OCI-LY1 (cell line): ENCODE measurements around the gene DYNLT2.

ENCODE experiments used
- EZH2 ChIP-seq: fragments of 200-600 bp; sonication (generic), shearing (Covaris generic); IDR thresholded peaks from 2 replicates; pipeline ENCODE4 v1.8.0; 2017; ENCODE audit warnings: borderline replicate concordance, mixed run types, mild to moderate bottlenecking, antibody characterized with exemption, low read length, moderate library complexity, mixed read lengths
- TF ChIP-seq, protein P1 (sequence below): fragments of 200-600 bp; sonication (generic), shearing (Covaris generic); IDR thresholded peaks from 2 replicates; pipeline ENCODE4 v1.5.1; 2017; ENCODE audit warnings: mild to moderate bottlenecking, antibody characterized with exemption, low read length, moderate library complexity, mixed read lengths

DNA sequence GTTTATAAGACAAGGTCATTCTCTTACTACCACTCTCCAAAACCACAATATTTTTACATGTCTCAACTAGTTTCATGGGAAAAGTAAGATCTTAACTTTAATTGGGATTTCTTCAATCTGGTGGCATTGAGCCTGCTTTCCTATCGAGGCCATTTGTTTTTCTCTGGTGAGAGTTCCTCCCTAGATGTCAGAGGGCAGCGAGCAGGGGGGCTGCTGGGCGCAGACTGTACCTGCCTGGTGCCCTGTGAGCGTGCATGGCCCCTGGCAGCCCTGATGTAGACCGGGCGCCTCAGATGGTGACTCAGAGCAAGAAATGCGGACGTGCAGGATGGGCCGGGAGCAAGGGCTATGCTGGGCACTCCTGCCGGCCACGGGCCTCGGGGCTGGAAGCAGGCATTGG is 27.3 kb upstream of the DYNLT2 start:
- TF ChIP-seq, protein P1, sequence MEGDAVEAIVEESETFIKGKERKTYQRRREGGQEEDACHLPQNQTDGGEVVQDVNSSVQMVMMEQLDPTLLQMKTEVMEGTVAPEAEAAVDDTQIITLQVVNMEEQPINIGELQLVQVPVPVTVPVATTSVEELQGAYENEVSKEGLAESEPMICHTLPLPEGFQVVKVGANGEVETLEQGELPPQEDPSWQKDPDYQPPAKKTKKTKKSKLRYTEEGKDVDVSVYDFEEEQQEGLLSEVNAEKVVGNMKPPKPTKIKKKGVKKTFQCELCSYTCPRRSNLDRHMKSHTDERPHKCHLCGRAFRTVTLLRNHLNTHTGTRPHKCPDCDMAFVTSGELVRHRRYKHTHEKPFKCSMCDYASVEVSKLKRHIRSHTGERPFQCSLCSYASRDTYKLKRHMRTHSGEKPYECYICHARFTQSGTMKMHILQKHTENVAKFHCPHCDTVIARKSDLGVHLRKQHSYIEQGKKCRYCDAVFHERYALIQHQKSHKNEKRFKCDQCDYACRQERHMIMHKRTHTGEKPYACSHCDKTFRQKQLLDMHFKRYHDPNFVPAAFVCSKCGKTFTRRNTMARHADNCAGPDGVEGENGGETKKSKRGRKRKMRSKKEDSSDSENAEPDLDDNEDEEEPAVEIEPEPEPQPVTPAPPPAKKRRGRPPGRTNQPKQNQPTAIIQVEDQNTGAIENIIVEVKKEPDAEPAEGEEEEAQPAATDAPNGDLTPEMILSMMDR, result no peak
- TF ChIP-seq EZH2, result no peak
